ENCODE results near the gene UBE2N.
"Not testable (repeated sequence)": the region's sequence is repeated elsewhere in the genome, so short reads cannot be mapped to it uniquely, and the experiment has no call there.

UBE2N gene

GRCh38 chr12:93415723-93416464, 25.9 kb downstream of the UBE2N start:
- H3K36me3 ChIP-seq (ENCODE audit: insufficient read depth, low read length): peaks cover 2% of the 10 kb centered on the region
- no peaks in the 10 kb centered on the region for H3K9me3 ChIP-seq (ENCODE audit: low read length)
- H3K27me3 ChIP-seq (ENCODE audit: insufficient read depth, low read length): no peaks in the 10 kb centered on the region
- no peak overlapping the region for H3K4me3 ChIP-seq (ENCODE audit: low read length)
- no peak overlapping the region for H2AFZ ChIP-seq (ENCODE audit: low read depth, low read length)
- H3K4me1 ChIP-seq (ENCODE audit: insufficient read depth, low read length): no peaks in the 10 kb centered on the region

GRCh38 chr12:93413064-93413463, 28.7 kb downstream of the UBE2N start:
- H3K4me1 ChIP-seq (ENCODE audit: insufficient read depth, low read length): no peaks in the 10 kb centered on the region
- peaks cover 24% of the 10 kb centered on the region for H3K36me3 ChIP-seq (ENCODE audit: insufficient read depth, low read length)

GRCh38 chr12:93412396-93412795, 29.4 kb downstream of the UBE2N start:
- H2AFZ ChIP-seq (ENCODE audit: low read depth, low read length); H3K4me3 ChIP-seq (ENCODE audit: low read length); H3K4me1 ChIP-seq (ENCODE audit: insufficient read depth, low read length); H3K9me3 ChIP-seq (ENCODE audit: low read length); H3K27me3 ChIP-seq (ENCODE audit: insufficient read depth, low read length): not testable (repeated sequence)
- H3K36me3 ChIP-seq (ENCODE audit: insufficient read depth, low read length): peaks cover 29% of the 10 kb centered on the region

More at GRCh38 chr12:93413064-93413463, 28.7 kb downstream of the UBE2N start:
- Histone ChIP-seq H3K27me3 (ENCODE audit: insufficient read depth, low read length) (no peaks in the 10 kb centered on the region), H2AFZ (ENCODE audit: low read depth, low read length) (no peak overlapping the region), H3K4me3 (ENCODE audit: low read length) (no peak overlapping the region), H3K9me3 (ENCODE audit: low read length) (no peaks in the 10 kb centered on the region)

- not testable (repeated sequence) for H3K4me1 ChIP-seq (ENCODE audit: insufficient read depth, low read length); H3K4me3 ChIP-seq (ENCODE audit: low read length); H2AFZ ChIP-seq (ENCODE audit: low read depth, low read length); H3K9me3 ChIP-seq (ENCODE audit: low read length); H3K27me3 ChIP-seq (ENCODE audit: insufficient read depth, low read length)
- H3K36me3 ChIP-seq (ENCODE audit: insufficient read depth, low read length): peaks cover 34% of the 10 kb centered on the region
Observed at GRCh38 chr12:93411060-93411459, 30.7 kb downstream of the UBE2N start.

- not testable (repeated sequence) for H3K4me1 ChIP-seq (ENCODE audit: insufficient read depth, low read length); H2AFZ ChIP-seq (ENCODE audit: low read depth, low read length); H3K9me3 ChIP-seq (ENCODE audit: low read length); H3K27me3 ChIP-seq (ENCODE audit: insufficient read depth, low read length); H3K4me3 ChIP-seq (ENCODE audit: low read length)
- H3K36me3 ChIP-seq (ENCODE audit: insufficient read depth, low read length): peaks cover 35% of the 10 kb centered on the region
Observed at GRCh38 chr12:93409343-93410187, 32.2 kb downstream of the UBE2N start.

- no peak overlapping the region for H2AFZ ChIP-seq (ENCODE audit: low read depth, low read length)
- no peak overlapping the region for H3K4me3 ChIP-seq (ENCODE audit: low read length)
- H3K36me3 ChIP-seq (ENCODE audit: insufficient read depth, low read length): peaks cover 38% of the 10 kb centered on the region
- no peaks in the 10 kb centered on the region for H3K9me3 ChIP-seq (ENCODE audit: low read length)
- no peaks in the 10 kb centered on the region for H3K27me3 ChIP-seq (ENCODE audit: insufficient read depth, low read length)
- no peaks in the 10 kb centered on the region for H3K4me1 ChIP-seq (ENCODE audit: insufficient read depth, low read length)
Observed at GRCh38 chr12:93408813-93409212, 32.9 kb downstream of the UBE2N start.

GRCh38 chr12:93407963-93408283, 33.8 kb downstream of the UBE2N start:
- Histone ChIP-seq H3K36me3 (ENCODE audit: insufficient read depth, low read length) (peaks cover 38% of the 10 kb centered on the region), H2AFZ (ENCODE audit: low read depth, low read length) (no peak overlapping the region), H3K27me3 (ENCODE audit: insufficient read depth, low read length) (no peaks in the 10 kb centered on the region), H3K9me3 (ENCODE audit: low read length) (no peaks in the 10 kb centered on the region), H3K4me1 (ENCODE audit: insufficient read depth, low read length) (no peaks in the 10 kb centered on the region), H3K4me3 (ENCODE audit: low read length) (no peak overlapping the region)

GRCh38 chr12:93407054-93407962, 34.4 kb downstream of the UBE2N start:
- Histone ChIP-seq H3K27me3 (ENCODE audit: insufficient read depth, low read length) (no peaks in the 10 kb centered on the region), H3K4me1 (ENCODE audit: insufficient read depth, low read length) (no peaks in the 10 kb centered on the region), H3K4me3 (ENCODE audit: low read length) (no peak overlapping the region), H3K36me3 (ENCODE audit: insufficient read depth, low read length) (peaks cover 40% of the 10 kb centered on the region), H2AFZ (ENCODE audit: low read depth, low read length) (no peak overlapping the region), H3K9me3 (ENCODE audit: low read length) (no peaks in the 10 kb centered on the region)

GRCh38 chr12:93404961-93405849, 36.5 kb downstream of the UBE2N start:
- H3K27me3 ChIP-seq (ENCODE audit: insufficient read depth, low read length): no peaks in the 10 kb centered on the region
- peaks cover 33% of the 10 kb centered on the region for H3K36me3 ChIP-seq (ENCODE audit: insufficient read depth, low read length)
- H2AFZ ChIP-seq (ENCODE audit: low read depth, low read length): no peak overlapping the region
- H3K4me3 ChIP-seq (ENCODE audit: low read length): no peak overlapping the region
- no peaks in the 10 kb centered on the region for H3K4me1 ChIP-seq (ENCODE audit: insufficient read depth, low read length)
- H3K9me3 ChIP-seq (ENCODE audit: low read length): no peaks in the 10 kb centered on the region

- H3K36me3 ChIP-seq (ENCODE audit: insufficient read depth, low read length): peaks cover 27% of the 10 kb centered on the region
- no peaks in the 10 kb centered on the region for H3K9me3 ChIP-seq (ENCODE audit: low read length)
- H3K4me1 ChIP-seq (ENCODE audit: insufficient read depth, low read length): no peaks in the 10 kb centered on the region
- H3K27me3 ChIP-seq (ENCODE audit: insufficient read depth, low read length): no peaks in the 10 kb centered on the region
- no peak overlapping the region for H3K4me3 ChIP-seq (ENCODE audit: low read length)
- no peak overlapping the region for H2AFZ ChIP-seq (ENCODE audit: low read depth, low read length)
Observed at GRCh38 chr12:93403988-93404803, 37.6 kb downstream of the UBE2N start.

GRCh38 chr12:93402333-93403311, 39.1 kb downstream of the UBE2N start:
- Histone ChIP-seq H3K36me3 (ENCODE audit: insufficient read depth, low read length) (peaks cover 24% of the 10 kb centered on the region), H2AFZ (ENCODE audit: low read depth, low read length) (no peak overlapping the region), H3K4me1 (ENCODE audit: insufficient read depth, low read length) (no peaks in the 10 kb centered on the region), H3K9me3 (ENCODE audit: low read length) (no peaks in the 10 kb centered on the region), H3K27me3 (ENCODE audit: insufficient read depth, low read length) (no peaks in the 10 kb centered on the region), H3K4me3 (ENCODE audit: low read length) (no peak overlapping the region)
